Activated CD8-positive, alpha-beta T cell treated with anti-CD3 and anti-CD28 coated beads, Interleukin-2, amount 10 ng/mL, durations not matched to agents 7 days and 5 days (primary cell): ENCODE data around the gene SLC16A12. TPM values are rescaled to one million over a fixed set of nuclear protein-coding genes. Genes with fewer than 3 reads are reported as not detected.
"Not testable (repeated sequence)": the region's sequence is repeated elsewhere in the genome, so short reads cannot be mapped to it uniquely, and the experiment has no call there.

Source experiments
- ATAC-seq: fragments of 150-1000 bp; cut with Tn5 transposase; one replicate; pipeline ENCODE4 v1.10.0; 2021; ENCODE audit warnings: moderate library complexity
- CTCF ChIA-PET: fragments of 350-600 bp; sonication (Branson Sonifier 250); formaldehyde crosslinking; loops from one replicate; lab custom pipeline; 2021; ENCODE audit warnings: antibody characterized with exemption; lab: Charles Lee
- POLR2A ChIA-PET: fragments of 350-600 bp; sonication (Branson Sonifier 250); formaldehyde crosslinking; loops from one replicate; lab custom pipeline; 2021; ENCODE audit warnings: antibody characterized with exemption; lab: Charles Lee
- DNase-seq: peaks from one replicate; pipeline ENCODE4 v3.0.0-alpha.2; 2020
- H3K27ac Mint-ChIP-seq: one replicate; pipeline ENCODE4 v1.8.0; 2021; ENCODE audit warnings: mild to moderate bottlenecking, mixed read lengths
- H3K27me3 Mint-ChIP-seq: one replicate; pipeline ENCODE4 v1.8.0; 2021; ENCODE audit warnings: low read depth, mixed read lengths
- H3K36me3 Mint-ChIP-seq: one replicate; pipeline ENCODE4 v1.8.0; 2021; ENCODE audit warnings: low read depth, mixed read lengths
- H3K4me1 Mint-ChIP-seq: one replicate; pipeline ENCODE4 v1.8.0; 2021; ENCODE audit warnings: low read depth, mixed read lengths
- H3K4me3 Mint-ChIP-seq: one replicate; pipeline ENCODE4 v1.8.0; 2021; ENCODE audit warnings: mild to moderate bottlenecking, mixed read lengths
- H3K9me3 Mint-ChIP-seq: one replicate; pipeline ENCODE4 v1.8.0; 2022; ENCODE audit warnings: mixed read lengths; ENCODE audit not compliant: insufficient read depth
- total RNA-seq, 2 experiments: library from RNA; stranded (reverse); gene quantifications; one replicate each; pipeline ENCODE4 v1.2.3, GENCODE V29; 2021

Gene SLC16A12
- total RNA-seq, 2 experiments from 2014 or later = not detected

DNA sequence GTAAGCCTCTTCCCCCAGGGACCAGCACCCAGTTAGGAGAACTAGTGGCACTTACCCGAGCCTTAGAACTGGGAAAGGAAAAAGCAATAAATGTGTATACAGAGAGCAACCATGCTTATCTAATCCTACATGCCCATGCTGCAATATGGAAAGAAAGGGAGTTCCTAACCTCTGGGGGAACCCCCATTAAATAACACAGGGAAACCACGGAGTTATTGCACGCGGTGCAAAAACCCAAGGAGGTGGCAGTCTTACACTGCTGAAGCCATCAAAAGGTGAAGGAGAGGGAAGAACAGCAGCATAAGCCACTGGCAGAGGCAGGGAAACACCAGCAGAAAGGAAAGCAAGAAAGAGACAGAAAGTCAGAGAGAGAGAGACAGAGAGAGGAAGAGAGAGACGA, 124.8 kb downstream of the SLC16A12 start:
- ATAC-seq, H3K9me3 Mint-ChIP-seq, CTCF ChIA-PET, DNase-seq, H3K4me3 Mint-ChIP-seq, H3K27ac Mint-ChIP-seq, H3K27me3 Mint-ChIP-seq, POLR2A ChIA-PET: not testable (repeated sequence)
- Mint-ChIP-seq H3K36me3 (peaks cover 68% of the 10 kb centered on the region), H3K4me1 (peaks cover 32% of the 10 kb centered on the region)

GRCh38 chr10:89409282-89409681, 126.1 kb downstream of the SLC16A12 start:
- H3K36me3 Mint-ChIP-seq = peaks cover 74% of the 10 kb centered on the region
- CTCF ChIA-PET, ATAC-seq, H3K9me3 Mint-ChIP-seq, POLR2A ChIA-PET, DNase-seq, H3K4me3 Mint-ChIP-seq, H3K27ac Mint-ChIP-seq, H3K27me3 Mint-ChIP-seq: not testable (repeated sequence)
- H3K4me1 Mint-ChIP-seq = peaks cover 28% of the 10 kb centered on the region

DNA sequence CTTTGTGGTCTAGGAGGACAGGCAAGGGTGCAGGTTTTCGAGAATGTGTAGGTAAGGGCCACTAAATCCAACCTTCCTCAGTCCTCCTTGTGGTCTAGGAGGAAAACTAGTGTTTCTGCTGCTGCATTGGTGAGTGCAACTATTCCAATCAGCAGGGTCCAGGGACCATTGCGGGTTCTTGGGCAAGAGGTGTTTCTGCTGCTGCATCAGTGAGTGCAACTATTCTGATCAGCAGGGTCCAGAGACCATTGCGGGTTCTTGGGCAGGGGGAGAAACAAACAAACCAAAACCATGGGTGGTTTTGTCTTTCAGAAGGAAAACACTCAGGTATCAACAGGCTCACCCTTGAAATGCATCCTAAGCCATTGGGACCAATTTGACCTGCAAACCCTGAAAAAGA, 127.6 kb downstream of the SLC16A12 start:
- H3K27me3 Mint-ChIP-seq, DNase-seq, H3K4me3 Mint-ChIP-seq, H3K9me3 Mint-ChIP-seq, POLR2A ChIA-PET, H3K27ac Mint-ChIP-seq, CTCF ChIA-PET, ATAC-seq: not testable (repeated sequence)
- H3K36me3 Mint-ChIP-seq = peaks cover 86% of the 10 kb centered on the region
- H3K4me1 Mint-ChIP-seq = peaks cover 21% of the 10 kb centered on the region

DNA sequence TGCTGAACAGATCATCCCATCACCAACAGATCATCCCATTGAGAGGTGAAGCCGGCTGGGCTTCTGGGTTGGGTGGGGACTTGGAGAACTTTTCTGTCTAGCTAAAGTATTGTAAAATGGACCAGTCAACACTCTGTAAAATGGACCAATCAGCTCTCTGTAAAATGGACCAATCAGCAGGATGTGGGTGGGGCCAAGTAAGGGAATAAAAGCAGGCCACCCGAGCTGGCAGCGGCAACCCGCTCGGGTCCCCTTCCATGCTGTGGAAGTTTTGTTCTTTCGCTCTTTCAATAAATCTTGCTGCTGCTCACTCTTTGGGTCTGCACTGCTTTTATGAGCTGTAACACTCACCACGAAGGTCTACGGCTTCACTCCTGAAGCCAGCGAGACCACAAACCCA, 129.2 kb downstream of the SLC16A12 start:
- H3K27me3 Mint-ChIP-seq, H3K9me3 Mint-ChIP-seq, H3K27ac Mint-ChIP-seq, ATAC-seq, CTCF ChIA-PET, DNase-seq, H3K4me3 Mint-ChIP-seq: not testable (repeated sequence)
- H3K36me3 Mint-ChIP-seq = peaks cover 90% of the 10 kb centered on the region
- POLR2A ChIA-PET = interaction anchor here (0.9 kb wide), 1 partner anchor 8 kb away, joined by 3 read pairs; the partner anchor contains the start of gene IFIT5
- H3K4me1 Mint-ChIP-seq = peaks cover 11% of the 10 kb centered on the region

DNA sequence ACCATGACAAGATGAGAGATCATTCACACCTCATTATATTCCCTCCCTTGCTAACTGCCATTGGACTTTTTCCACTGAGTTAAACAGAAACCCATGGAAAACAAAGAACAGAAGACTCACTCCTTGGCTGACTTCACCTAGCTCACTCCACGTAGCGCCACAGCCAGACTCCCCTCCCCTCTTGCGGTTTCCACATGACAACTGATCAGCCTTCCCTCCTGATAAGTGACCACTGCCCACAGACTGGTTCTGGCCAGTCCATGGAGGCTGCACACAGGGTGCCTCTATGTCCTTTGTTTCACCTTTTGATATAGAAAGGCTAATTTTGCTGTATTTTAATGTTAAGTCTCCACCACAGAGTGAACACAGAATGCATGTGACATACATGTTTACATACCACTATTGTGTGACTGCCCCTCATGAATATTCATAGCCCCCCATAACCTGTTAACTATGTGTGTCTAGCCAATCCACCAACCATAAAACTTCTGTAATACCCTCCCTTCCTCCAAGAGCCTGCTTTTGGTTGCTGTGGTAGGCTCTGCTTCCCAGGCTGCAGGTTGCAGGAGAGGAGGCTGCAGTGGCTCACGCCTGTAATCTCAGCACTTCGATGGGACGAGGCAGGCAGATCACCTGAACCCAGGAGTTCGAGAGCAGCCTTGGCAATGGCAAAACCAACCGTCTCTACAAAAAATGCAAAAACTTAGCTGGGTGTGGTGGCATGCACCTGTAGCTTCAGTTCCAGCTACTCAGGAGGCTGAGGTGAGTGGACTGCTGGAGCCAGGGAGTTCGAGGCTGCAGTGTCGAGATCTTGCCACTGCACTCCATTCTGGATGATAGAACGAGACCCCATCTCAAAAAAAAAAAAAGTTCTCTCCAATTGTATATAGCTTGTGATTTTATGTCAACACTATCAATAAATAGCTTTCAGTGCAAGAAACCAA, 131.0 kb downstream of the SLC16A12 start:
- CTCF ChIA-PET = interaction anchor here (0.6 to 2.8 kb wide), 3 partner anchors 10 to 90 kb away, joined by 3 to 8 read pairs (median 4); partner anchors contain the start of gene IFIT5

DNA sequence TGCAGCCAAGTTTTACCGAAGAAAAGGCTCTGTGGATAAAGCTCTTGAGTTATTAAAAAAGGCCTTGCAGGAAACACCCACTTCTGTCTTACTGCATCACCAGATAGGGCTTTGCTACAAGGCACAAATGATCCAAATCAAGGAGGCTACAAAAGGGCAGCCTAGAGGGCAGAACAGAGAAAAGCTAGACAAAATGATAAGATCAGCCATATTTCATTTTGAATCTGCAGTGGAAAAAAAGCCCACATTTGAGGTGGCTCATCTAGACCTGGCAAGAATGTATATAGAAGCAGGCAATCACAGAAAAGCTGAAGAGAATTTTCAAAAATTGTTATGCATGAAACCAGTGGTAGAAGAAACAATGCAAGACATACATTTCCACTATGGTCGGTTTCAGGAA, 132.4 kb downstream of the SLC16A12 start:
- H3K27me3 Mint-ChIP-seq = no peaks in the 10 kb centered on the region
- DNase-seq = no peak
- no peak overlapping the region for H3K4me3 Mint-ChIP-seq
- peaks cover 26% of the 10 kb centered on the region for H3K4me1 Mint-ChIP-seq
- no peaks in the 10 kb centered on the region for H3K9me3 Mint-ChIP-seq
- no peak overlapping the region for H3K27ac Mint-ChIP-seq
- no peak for ATAC-seq
- ChIA-PET CTCF (interaction anchor here (1.5 to 2.8 kb wide), 3 partner anchors 10 to 186 kb away, joined by 3 to 8 read pairs (median 4); partner anchors contain the start of gene IFIT5), POLR2A (interaction anchor here (1.5 to 3.0 kb wide), 2 partner anchors 10 to 11 kb away, joined by 4 to 13 read pairs; partner anchors contain the start of gene IFIT5)
- peaks cover 88% of the 10 kb centered on the region for H3K36me3 Mint-ChIP-seq

More for the DNA sequence above, 131.0 kb downstream of the SLC16A12 start:
- peaks cover 13% of the 10 kb centered on the region for H3K4me1 Mint-ChIP-seq
- POLR2A ChIA-PET = interaction anchor here (0.6 to 3.0 kb wide), 3 partner anchors 8 to 174 kb away, joined by 4 to 13 read pairs (median 4); partner anchors contain the start of gene IFIT5
- no peak for ATAC-seq
- no peaks in the 10 kb centered on the region for H3K9me3 Mint-ChIP-seq
- H3K36me3 Mint-ChIP-seq = peaks cover 85% of the 10 kb centered on the region
- DNase-seq = peak; percentile 19
- H3K27ac Mint-ChIP-seq = peak overlapping the region; percentile 49
- H3K4me3 Mint-ChIP-seq = no peak overlapping the region
- H3K27me3 Mint-ChIP-seq = no peaks in the 10 kb centered on the region

DNA sequence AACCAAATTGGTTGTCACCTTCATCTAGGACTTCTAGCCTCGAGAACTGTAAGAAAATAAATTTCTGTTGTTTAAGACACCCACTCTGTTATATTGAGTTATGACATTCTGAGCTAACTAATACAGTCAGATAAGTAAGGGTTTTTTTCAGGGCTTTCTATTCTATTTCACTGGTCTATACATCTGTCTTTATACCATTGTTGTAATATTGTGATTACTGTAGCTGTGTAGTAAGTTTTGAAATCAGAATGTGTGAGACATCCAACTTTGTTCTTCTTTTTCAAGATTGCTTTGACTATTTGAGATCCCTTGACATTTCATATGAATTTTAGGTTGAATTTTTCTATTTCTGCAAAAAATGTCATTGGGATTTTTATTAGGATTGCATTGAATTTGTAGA, 135.4 kb downstream of the SLC16A12 start:
- Mint-ChIP-seq H3K27ac (no peak overlapping the region), H3K27me3 (no peaks in the 10 kb centered on the region), H3K4me3 (no peak overlapping the region), H3K9me3 (no peaks in the 10 kb centered on the region), H3K4me1 (peaks cover 42% of the 10 kb centered on the region), H3K36me3 (peaks cover 81% of the 10 kb centered on the region)
- ATAC-seq (no peak), DNase-seq (no peak)
- CTCF ChIA-PET = interaction anchor here (1.8 kb wide), 1 partner anchor 13 kb away, joined by 8 read pairs; the partner anchor contains the start of gene IFIT5
- POLR2A ChIA-PET = interaction anchor here (0.6 to 1.8 kb wide), 2 partner anchors 14 to 1480 kb away, joined by 5 to 6 read pairs; partner anchors contain the start of gene IFIT5

DNA sequence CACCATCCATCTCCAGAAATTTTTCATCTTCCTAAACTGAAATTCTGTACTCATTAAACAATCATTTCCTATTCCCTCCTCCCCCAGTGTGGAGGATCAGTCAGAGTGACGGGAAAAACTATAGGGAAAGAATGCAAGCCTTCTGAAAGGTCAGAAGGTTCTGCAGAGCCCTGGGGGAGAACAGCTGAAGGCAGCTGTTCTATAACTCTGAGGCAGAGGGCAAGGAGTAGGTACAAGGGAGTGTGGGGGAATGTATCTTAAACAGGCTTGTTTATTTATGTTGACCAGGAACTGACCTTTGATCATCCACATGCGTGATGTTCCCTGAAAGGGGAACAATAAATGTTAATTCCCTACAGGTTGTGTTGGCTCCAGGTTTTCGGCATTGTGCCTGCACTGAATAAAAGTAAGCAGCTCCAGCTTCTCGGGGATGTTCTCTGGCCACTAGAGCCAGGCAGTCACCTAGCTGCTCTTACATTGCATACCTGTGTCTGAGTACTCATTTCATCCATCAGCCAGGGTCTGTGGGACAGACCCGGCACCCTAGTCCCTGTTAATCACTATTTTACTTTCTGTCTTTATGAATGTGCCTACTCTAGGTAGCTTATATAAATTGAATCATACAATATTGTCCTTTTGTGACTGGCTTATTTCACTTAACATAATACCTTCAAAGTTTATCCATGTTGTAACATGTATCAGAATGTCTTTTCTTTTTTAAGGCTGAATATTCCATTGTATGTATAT, 137.2 kb downstream of the SLC16A12 start:
- ChIA-PET CTCF (interaction anchor here (0.9 kb wide), 1 partner anchor 136 kb away, joined by 3 read pairs; no protein-coding TSS in a partner anchor), POLR2A (interaction anchor here (0.8 to 2.0 kb wide), 2 partner anchors 14 to 16 kb away, joined by 3 to 4 read pairs; partner anchors contain the start of gene IFIT5)
- no peaks in the 10 kb centered on the region for H3K9me3 Mint-ChIP-seq
- no peaks in the 10 kb centered on the region for H3K27me3 Mint-ChIP-seq
- H3K4me1 Mint-ChIP-seq = peaks cover 50% of the 10 kb centered on the region
- DNase-seq = no peak
- peaks cover 70% of the 10 kb centered on the region for H3K36me3 Mint-ChIP-seq
- H3K4me3 Mint-ChIP-seq = no peak overlapping the region
- H3K27ac Mint-ChIP-seq = no peak overlapping the region
- ATAC-seq = no peak

DNA sequence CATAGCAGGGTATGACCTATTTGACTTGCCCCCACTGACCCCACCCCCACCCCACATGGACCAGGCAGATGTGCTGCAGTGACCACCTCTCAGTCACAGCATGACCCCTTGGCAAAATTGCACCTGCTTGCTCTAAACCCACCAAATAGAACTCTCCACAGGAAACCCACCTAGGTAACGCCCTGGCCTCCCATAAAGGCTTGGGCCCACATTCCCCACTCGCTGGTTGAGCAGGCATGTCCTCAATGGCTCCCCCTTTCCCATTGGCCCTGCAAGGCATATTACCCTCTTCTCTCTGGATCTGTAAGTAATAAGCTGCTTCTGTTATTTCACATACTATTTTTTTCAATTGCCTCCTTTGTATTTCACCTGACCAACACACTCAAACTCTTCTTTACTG, 140.3 kb downstream of the SLC16A12 start:
- ChIA-PET POLR2A (interaction anchor here (1.9 kb wide), 1 partner anchor 19 kb away, joined by 6 read pairs; the partner anchor contains the start of gene IFIT5), CTCF (no interaction called here)
- no peak for ATAC-seq
- Mint-ChIP-seq H3K27me3 (no peaks in the 10 kb centered on the region), H3K4me3 (peak overlapping the region; percentile 45), H3K36me3 (peaks cover 48% of the 10 kb centered on the region), H3K4me1 (peaks cover 55% of the 10 kb centered on the region), H3K9me3 (no peaks in the 10 kb centered on the region), H3K27ac (peak overlapping the region; percentile 25)
- DNase-seq = no peak

- Mint-ChIP-seq H3K4me1 (peaks cover 45% of the 10 kb centered on the region), H3K4me3 (peak overlapping the region; percentile 91), H3K27ac (peak overlapping the region; percentile 25), H3K36me3 (peaks cover 36% of the 10 kb centered on the region), H3K27me3 (no peaks in the 10 kb centered on the region), H3K9me3 (no peaks in the 10 kb centered on the region)
- CTCF ChIA-PET = interaction anchor here (0.7 to 3.3 kb wide), 3 partner anchors 10 to 20 kb away, joined by 3 to 17 read pairs (median 4); partner anchors contain the start of gene IFIT5
- no peak for DNase-seq
- POLR2A ChIA-PET = interaction anchor here (2.9 to 4.3 kb wide), 4 partner anchors 20 to 91 kb away, joined by 17 to 78 read pairs (median 23); partner anchors contain the start of genes IFIT2, IFIT3 and IFIT5
- no peak for ATAC-seq
Measured at GRCh38 chr10:89393898-89394297, 141.5 kb downstream of the SLC16A12 start.

- Mint-ChIP-seq H3K4me1 (peaks cover 35% of the 10 kb centered on the region), H3K4me3 (peak overlapping the region; percentile 91), H3K27ac (peak overlapping the region; percentile 94), H3K9me3 (no peaks in the 10 kb centered on the region), H3K36me3 (peaks cover 27% of the 10 kb centered on the region), H3K27me3 (no peaks in the 10 kb centered on the region)
- peak; percentile 68 for ATAC-seq
- ChIA-PET POLR2A (interaction anchor here (0.6 to 4.3 kb wide), 11 partner anchors 9 to 1271 kb away, joined by 3 to 78 read pairs (median 6); partner anchors contain the start of genes IFIT2, IFIT3 and IFIT5), CTCF (interaction anchor here (1.0 to 3.3 kb wide), 10 partner anchors 8 to 141 kb away, joined by 4 to 17 read pairs (median 7); partner anchors contain the start of genes IFIT2, IFIT5 and LIPA)
- peak; percentile 40 for DNase-seq
Measured at GRCh38 chr10:89392974-89393373, 142.4 kb downstream of the SLC16A12 start.
